Tibial nerve (tissue), 4 donors: ENCODE data around the gene HUWE1.

Experiments
- CTCF ChIP-seq, 5 experiments: fragments of 200-600 bp in 3 of 5; fragments of 450-650 bp in 2 of 5; sonication (generic) in 3 of 5; IDR thresholded peaks; one replicate each; pipeline ENCODE4 v1.5.1; 2016 to 2019; ENCODE audit warnings: antibody characterized with exemption in 5 of 5, mild to moderate bottlenecking in 3 of 5, moderate library complexity in 2 of 5
- EP300 ChIP-seq, 2 donors: sonication (generic); formaldehyde crosslinking; IDR thresholded peaks; one replicate each; pipeline ENCODE4 v1.6.1; 2017; ENCODE audit warnings: antibody characterized with exemption in 2 of 2, mild to moderate bottlenecking in 1 of 2
- POLR2A ChIP-seq, 2 donors: fragments of 450-650 bp; IDR thresholded peaks; one replicate each; pipeline ENCODE4 v1.6.1; 2017; ENCODE audit warnings: antibody characterized with exemption in 2 of 2, mild to moderate bottlenecking in 2 of 2, moderate library complexity in 2 of 2

GRCh38 chrX:53571494-53571893 lies 115.0 kb downstream of the HUWE1 start:
- TF ChIP-seq POLR2A (IDR thresholded peaks at IDR 0.05) (no peak), CTCF (IDR thresholded peaks at IDR 0.05) (no peak), EP300 (IDR thresholded peaks at IDR 0.05) (no peak)
